Activated CD4-positive, alpha-beta T cell treated with anti-CD3 and anti-CD28 coated beads, Interleukin-2, Interleukin-6, amounts not matched to agents 100 ng/mL and 50 ng/mL, durations not matched to agents 16 hours and 8 hours (primary cell): ENCODE results near the gene NFYA.

Experiments used
- DNase-seq: peaks from one replicate; pipeline ENCODE4 v3.0.0-alpha.2; 2020

NFYA gene

DNA sequence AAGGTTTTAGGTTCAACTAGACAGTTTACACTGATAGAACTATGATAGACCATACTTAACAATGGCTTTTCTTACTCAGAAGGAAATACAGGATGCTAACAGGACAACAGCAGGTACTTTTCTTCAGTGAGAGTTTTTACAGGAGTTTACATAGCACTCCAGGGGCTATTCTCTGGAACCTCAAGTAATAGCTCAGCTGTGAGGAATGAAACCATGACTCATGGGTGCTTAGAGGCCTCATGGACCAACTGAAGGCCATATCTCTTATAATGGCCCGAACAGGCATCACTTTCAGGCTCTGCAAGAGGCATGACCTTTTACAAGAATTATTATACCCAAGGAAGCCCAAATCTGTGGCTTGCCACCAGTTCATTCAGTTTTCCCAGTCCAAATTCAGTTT, 49.6 kb downstream of the NFYA start:
- no peak for DNase-seq

DNA sequence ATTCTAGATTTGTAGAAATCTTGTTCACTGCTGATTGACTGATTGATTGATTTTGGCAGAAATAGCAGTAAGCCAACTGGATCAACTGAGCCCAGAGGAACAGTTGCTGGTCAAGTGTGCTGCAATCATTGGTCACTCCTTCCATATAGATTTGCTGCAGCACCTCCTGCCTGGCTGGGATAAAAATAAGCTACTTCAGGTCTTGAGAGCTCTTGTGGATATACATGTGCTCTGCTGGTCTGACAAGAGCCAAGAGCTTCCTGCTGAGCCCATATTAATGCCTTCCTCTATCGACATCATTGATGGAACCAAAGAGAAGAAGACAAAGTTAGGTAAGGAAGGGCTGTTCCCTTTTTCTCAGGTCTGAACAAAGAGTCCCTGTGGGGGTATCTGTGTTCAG, 50.1 kb downstream of the NFYA start:
- DNase-seq = no peak

- DNase-seq = no peak
These were observed 52.5 kb downstream of the NFYA start for GRCh38 chr6:41125282-41125681.

DNA sequence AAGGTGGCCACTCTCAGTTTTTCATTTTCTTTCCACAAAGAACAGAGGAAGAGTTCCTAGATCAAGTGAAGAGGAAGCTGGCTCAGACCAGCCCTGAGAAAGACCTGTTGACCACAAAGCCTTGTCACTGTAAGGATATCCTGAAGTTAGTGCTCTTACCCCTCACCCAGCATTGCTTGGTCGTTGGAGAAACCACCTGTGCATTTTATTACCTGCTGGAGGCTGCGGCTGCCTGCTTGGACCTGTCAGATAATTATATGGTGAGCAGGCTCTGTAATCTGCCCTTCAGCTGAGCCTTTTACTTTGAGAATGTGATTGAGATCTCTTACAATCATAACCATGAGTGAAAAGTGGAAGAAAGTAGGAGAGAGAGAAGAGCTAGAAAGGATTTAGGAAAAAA, 59.5 kb downstream of the NFYA start:
- no peak for DNase-seq

GRCh38 chr6:41135062-41135832, 62.5 kb downstream of the NFYA start:
- DNase-seq = no peak

GRCh38 chr6:41136911-41137310, 64.1 kb downstream of the NFYA start:
- DNase-seq = no peak

- DNase-seq = no peak
These were observed 75.1 kb downstream of the NFYA start for GRCh38 chr6:41147917-41148316.
